Measurements from ENCODE around the gene SIRT4.

- TF ChIP-seq CTCF (conservative IDR thresholded peaks at IDR 0.05; ENCODE audit: low read length), result no peak
- no peak for TF ChIP-seq EZH2phosphoT487 (IDR thresholded peaks at IDR 0.05; ENCODE audit: borderline replicate concordance)
Measured at GRCh38 chr12:120316798-120317223, 14.7 kb downstream of the SIRT4 start.
